Measurements from ENCODE around the gene RTN4R.
"Not testable (repeated sequence)": the region's sequence is repeated elsewhere in the genome, so short reads cannot be mapped to it uniquely, and the experiment has no call there.

- not testable (repeated sequence) for TF ChIP-seq POLR2A, CTCF (IDR thresholded peaks at IDR 0.05)
Observed at GRCh38 chr22:20286784-20287423, 18.8 kb upstream of the RTN4R start.
